RWPE2 (cell line): Measurements from ENCODE around the gene LMOD1.

ENCODE experiments used
- ATAC-seq: fragments of 200-7000 bp; cut with Tn5 transposase; 3 replicates; pipeline ENCODE4 v1.9.1; 2021; ENCODE audit warnings: low read depth
- DNase-seq: peaks from one replicate; pipeline ENCODE4 v3.0.0-alpha.2; 2020; ENCODE audit warnings: low spot score
- H3K27ac ChIP-seq: fragments of 450-650 bp; 2 replicates; pipeline ENCODE4 v1.5.1; 2017; ENCODE audit warnings: mild to moderate bottlenecking; ENCODE audit not compliant: poor library complexity, severe bottlenecking
- H3K27me3 ChIP-seq: fragments of 250-450 bp; sonication (Bioruptor Pico); 2 replicates; pipeline ENCODE4 v1.5.1; 2021; ENCODE audit warnings: mild to moderate bottlenecking, moderate library complexity; ENCODE audit not compliant: insufficient read depth, poor library complexity, severe bottlenecking
- H3K36me3 ChIP-seq: fragments of 250-450 bp; sonication (Bioruptor Pico); 2 replicates; pipeline ENCODE4 v1.5.1; 2020; ENCODE audit warnings: low read depth, mild to moderate bottlenecking, moderate library complexity
- H3K4me1 ChIP-seq: fragments of 250-450 bp; sonication (Bioruptor Pico); 2 replicates; pipeline ENCODE4 v1.5.1; 2021; ENCODE audit warnings: mild to moderate bottlenecking, moderate library complexity; ENCODE audit not compliant: insufficient read depth, poor library complexity, severe bottlenecking
- H3K4me3 ChIP-seq: fragments of 250-450 bp; sonication (Bioruptor Pico); 2 replicates; pipeline ENCODE4 v1.5.1; 2021; ENCODE audit warnings: mild to moderate bottlenecking, moderate library complexity; ENCODE audit not compliant: severe bottlenecking
- H3K9me3 ChIP-seq: fragments of 250-450 bp; sonication (Bioruptor Pico); 2 replicates; pipeline ENCODE4 v1.5.1; 2021; ENCODE audit warnings: mild to moderate bottlenecking, moderate library complexity; ENCODE audit not compliant: severe bottlenecking
- CTCF ChIP-seq: fragments of 450-650 bp; IDR thresholded peaks from one replicate; pipeline ENCODE4 v1.5.1; 2017; ENCODE audit warnings: mild to moderate bottlenecking, moderate library complexity; ENCODE audit not compliant: poor library complexity, severe bottlenecking

The LMOD1 gene

GRCh38 chr1:201938440-201939035 lies 7.8 kb downstream of the LMOD1 start:
- Histone ChIP-seq H3K4me3 (no peak overlapping the region), H3K27ac (no peak overlapping the region)

GRCh38 chr1:201937624-201938213 lies 8.6 kb downstream of the LMOD1 start:
- no peak overlapping the region for H3K27ac ChIP-seq

More at GRCh38 chr1:201938440-201939035, 7.8 kb downstream of the LMOD1 start:
- Histone ChIP-seq H3K9me3 (no peaks in the 10 kb centered on the region), H3K27me3 (no peaks in the 10 kb centered on the region), H3K36me3 (no peaks in the 10 kb centered on the region), H3K4me1 (peaks cover 3% of the 10 kb centered on the region)
- DNase-seq (no peak), ATAC-seq (no peak)
- no peak for TF ChIP-seq CTCF

GRCh38 chr1:201933840-201934430 lies 12.4 kb downstream of the LMOD1 start:
- H3K27ac ChIP-seq, result no peak overlapping the region
- DNase-seq, result no peak
- no peak overlapping the region for H3K4me3 ChIP-seq
- no peaks in the 10 kb centered on the region for H3K27me3 ChIP-seq
- H3K36me3 ChIP-seq, result no peaks in the 10 kb centered on the region
- no peak for ATAC-seq
- no peak for TF ChIP-seq CTCF
- peaks cover 3% of the 10 kb centered on the region for H3K4me1 ChIP-seq
- no peaks in the 10 kb centered on the region for H3K9me3 ChIP-seq

More at GRCh38 chr1:201937624-201938213, 8.6 kb downstream of the LMOD1 start:
- DNase-seq (no peak), ATAC-seq (peak; percentile 73)
- Histone ChIP-seq H3K36me3 (no peaks in the 10 kb centered on the region), H3K4me1 (peaks cover 3% of the 10 kb centered on the region), H3K4me3 (no peak overlapping the region), H3K9me3 (no peaks in the 10 kb centered on the region), H3K27me3 (no peaks in the 10 kb centered on the region)
- no peak for TF ChIP-seq CTCF

GRCh38 chr1:201930803-201931202 lies 15.5 kb downstream of the LMOD1 start:
- Histone ChIP-seq H3K27me3 (no peaks in the 10 kb centered on the region), H3K4me3 (no peak overlapping the region), H3K27ac (no peak overlapping the region), H3K36me3 (no peaks in the 10 kb centered on the region), H3K9me3 (no peaks in the 10 kb centered on the region), H3K4me1 (peaks cover 3% of the 10 kb centered on the region)
- no peak for TF ChIP-seq CTCF
- ATAC-seq (no peak), DNase-seq (no peak)

GRCh38 chr1:201930137-201930536 lies 16.2 kb downstream of the LMOD1 start:
- Histone ChIP-seq H3K27me3 (no peaks in the 10 kb centered on the region), H3K9me3 (no peaks in the 10 kb centered on the region), H3K4me3 (no peak overlapping the region), H3K4me1 (peaks cover 3% of the 10 kb centered on the region), H3K36me3 (no peaks in the 10 kb centered on the region), H3K27ac (no peak overlapping the region)
- ATAC-seq (no peak), DNase-seq (no peak)
- TF ChIP-seq CTCF, result no peak
